NCI-H2171 (cell line): Measurements from ENCODE around the gene TMEM269.
A peak's percentile ranks its signal among the peaks of the same experiment; 100 is the strongest.

Source experiments
- DNase-seq: peaks from one replicate; lab custom pipeline; 2025; lab: John Stamatoyannopoulos, UW

The TMEM269 gene

GRCh38 chr1:42822800-42823392, 38.1 kb downstream of the TMEM269 start:
- no peak for DNase-seq

DNA sequence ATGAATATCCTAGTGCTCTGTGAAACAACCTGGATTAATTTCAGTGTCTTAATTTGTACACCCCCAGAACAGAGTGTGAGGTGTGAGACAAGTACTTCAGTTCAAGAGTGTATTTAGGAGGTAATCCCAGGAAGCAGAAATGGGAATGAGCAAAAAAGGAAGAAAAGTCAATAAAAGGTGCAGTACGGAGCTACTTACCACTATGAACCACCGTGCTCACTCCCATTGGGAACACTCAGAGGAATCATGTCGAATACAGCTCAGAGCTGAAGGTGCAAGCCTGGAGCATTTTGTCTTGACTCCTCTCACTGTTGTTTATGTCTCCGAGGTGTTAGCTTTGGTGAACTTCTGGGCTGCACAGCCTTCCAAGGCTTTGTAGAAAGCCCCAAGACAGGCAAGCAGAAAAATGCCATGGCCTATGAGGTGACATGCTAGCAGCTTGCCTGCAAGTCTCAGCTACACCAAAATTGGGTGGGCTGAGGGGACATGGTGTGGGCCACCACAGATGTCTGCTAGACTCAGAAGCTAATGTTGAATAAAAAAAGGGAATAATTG, 39.8 kb downstream of the TMEM269 start:
- DNase-seq = no peak

DNA sequence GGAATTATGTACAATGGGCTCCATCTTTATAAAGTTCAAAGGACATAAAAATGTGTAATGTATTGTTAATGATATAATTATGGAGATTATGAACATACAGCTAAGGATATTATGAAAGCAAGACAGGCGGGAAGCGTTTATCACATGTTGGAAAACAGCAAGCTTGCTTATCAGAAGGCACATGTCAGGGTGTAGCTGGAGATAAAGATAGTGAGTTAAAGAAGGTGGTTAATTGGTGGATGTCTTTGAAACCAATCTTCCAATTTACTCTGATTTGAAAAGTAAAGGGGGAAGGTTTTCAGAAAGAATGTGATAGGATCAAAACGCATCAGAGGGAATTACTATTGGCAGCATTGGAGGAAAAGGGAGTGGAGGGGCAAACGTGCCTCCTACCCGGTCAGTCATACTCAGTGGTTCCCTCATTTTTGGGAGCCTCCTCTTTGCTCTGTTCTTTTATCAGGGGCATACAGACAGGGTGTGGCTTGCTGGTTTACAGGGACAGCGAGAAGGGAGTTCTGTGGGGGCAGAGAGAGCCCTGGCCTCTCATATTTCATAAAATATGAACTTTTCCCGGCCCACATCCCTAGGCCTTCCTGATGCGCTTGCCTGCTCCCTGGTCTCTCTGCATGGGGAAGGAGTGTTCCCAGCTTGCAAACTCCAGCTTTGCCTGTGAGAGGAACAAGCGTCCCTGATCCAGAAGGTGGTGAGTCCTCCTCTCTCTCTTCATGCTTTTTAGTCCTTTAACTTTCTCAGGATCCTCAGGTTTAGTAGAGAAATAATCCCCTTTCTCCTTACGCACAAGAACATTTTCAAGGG, 40.5 kb downstream of the TMEM269 start:
- no peak for DNase-seq

DNA sequence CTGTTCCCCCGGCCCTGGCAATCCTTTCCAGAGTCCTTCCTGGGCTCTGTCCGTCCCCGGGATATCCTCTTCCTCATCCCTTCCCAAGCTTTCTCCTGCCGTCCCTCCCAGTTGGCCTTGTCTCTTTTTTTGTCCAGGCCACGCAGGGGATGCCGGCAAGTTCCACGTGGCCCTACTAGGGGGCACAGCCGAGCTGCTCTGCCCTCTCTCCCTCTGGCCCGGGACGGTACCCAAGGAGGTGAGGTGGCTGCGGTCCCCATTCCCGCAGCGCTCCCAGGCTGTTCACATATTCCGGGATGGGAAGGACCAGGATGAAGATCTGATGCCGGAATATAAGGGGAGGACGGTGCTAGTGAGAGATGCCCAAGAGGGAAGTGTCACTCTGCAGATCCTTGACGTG, 45.8 kb downstream of the TMEM269 start:
- no peak for DNase-seq

GRCh38 chr1:42831273-42831672, 46.5 kb downstream of the TMEM269 start:
- DNase-seq = no peak

GRCh38 chr1:42832641-42833240, 48.0 kb downstream of the TMEM269 start:
- no peak for DNase-seq

- no peak for DNase-seq
Observed at GRCh38 chr1:42833981-42834380, 49.2 kb downstream of the TMEM269 start.

DNA sequence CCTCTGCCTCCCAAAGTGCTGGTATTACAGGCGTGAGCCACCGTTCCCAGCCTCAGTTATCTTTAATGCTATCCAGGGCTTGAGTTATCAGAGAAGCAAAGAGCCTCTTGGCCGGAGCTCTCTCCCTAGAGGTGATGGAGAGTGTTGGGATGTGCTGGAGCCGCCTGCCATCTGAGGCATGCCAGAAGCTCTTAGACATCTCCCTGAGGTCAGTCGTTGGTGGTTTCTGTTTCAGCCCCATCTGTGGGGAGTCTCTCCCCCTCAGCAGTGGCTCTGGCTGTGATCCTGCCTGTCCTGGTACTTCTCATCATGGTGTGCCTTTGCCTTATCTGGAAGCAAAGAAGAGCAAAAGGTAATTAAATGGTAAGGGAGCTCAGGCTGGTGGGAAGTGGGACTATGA, 50.0 kb downstream of the TMEM269 start:
- no peak for DNase-seq

GRCh38 chr1:42835422-42835821, 50.6 kb downstream of the TMEM269 start:
- DNase-seq = no peak

DNA sequence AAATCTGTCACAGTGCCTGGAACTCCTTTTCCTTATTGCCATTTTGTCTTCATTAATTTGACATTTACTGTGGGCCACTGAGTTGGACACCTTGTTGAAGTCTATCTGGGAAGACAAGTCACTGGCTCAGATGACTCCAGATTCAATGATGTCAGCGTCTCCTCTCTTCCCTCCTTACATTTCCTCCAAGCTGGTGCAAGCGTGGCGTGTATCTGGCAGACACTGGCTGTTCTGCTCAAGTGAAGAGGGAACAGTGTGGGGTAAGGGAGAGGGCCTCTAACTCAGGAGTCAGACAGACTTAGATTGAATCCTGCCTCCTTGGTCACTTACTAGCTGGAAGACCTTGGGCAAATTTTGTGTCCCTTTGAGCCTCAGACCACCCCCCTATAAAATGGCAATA, 52.9 kb downstream of the TMEM269 start:
- no peak for DNase-seq

- no peak for DNase-seq
Observed at GRCh38 chr1:42838482-42839190, 53.8 kb downstream of the TMEM269 start.

DNA sequence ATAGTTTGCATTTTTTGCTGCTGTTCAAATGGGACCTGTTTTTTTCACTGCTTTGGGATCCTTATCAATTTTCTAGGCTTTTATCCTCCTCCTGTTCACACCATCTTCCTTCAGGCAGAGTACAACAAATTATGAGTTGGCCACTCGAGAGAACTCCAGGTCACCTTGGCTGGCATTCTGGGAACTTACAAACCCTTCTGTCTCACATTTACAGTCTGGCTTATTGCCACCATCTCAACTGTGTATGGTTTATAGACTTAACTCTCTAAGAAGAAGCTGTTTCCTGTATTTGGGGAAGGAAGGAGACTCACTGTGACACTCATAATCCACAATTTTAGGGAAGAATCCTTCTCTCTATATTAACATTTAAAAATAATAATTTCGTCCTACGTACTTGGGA, 56.2 kb downstream of the TMEM269 start:
- DNase-seq = no peak

DNA sequence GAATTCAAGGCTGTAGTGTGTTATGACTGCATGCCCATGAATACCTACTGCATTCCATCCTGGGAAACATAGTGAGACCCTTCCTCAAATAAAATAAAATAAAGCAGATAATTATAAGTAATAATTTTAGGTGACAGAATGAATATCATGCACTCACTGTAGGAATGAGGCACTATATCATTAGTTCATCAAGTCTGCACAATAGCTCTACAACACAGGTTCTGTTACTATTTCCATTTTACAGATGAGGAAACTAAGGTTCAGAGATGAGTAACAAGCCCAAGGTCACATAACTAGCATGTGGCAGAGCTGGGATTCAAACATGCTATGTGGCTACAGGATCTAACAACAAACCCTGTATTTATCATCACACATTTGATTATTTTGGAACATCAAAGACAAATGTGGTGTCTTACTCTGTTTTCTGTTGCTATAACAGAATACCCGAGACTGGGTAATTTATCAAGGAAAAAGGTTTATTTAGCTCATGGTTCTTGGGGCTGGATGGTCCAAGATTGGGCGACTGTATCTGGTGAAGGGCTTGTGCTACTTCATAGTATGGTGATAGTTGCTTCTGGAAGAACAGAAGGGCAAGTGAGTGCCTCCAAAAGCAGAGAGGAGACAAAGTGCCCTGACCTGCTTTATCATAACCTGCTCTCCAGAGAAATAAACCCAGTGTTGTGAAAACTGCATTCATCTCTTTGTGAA, 56.8 kb downstream of the TMEM269 start:
- DNase-seq = no peak

- DNase-seq = no peak
Observed at GRCh38 chr1:42844592-42845140, 59.9 kb downstream of the TMEM269 start.

DNA sequence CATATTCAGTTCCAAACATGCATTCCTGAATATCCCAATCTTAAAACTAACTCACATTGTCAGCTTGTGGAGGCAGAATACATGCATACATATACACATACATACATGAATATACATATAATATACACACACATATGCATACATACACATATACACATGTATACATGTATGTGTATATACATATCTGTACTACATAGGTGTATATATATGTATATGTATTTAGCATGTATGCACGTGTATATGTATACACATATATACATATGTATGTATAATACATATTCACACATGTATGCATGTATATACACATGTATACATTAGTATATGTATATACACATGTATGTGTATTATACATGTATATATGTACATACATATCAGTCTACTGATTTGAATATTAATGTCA, 60.4 kb downstream of the TMEM269 start:
- DNase-seq = no peak

DNA sequence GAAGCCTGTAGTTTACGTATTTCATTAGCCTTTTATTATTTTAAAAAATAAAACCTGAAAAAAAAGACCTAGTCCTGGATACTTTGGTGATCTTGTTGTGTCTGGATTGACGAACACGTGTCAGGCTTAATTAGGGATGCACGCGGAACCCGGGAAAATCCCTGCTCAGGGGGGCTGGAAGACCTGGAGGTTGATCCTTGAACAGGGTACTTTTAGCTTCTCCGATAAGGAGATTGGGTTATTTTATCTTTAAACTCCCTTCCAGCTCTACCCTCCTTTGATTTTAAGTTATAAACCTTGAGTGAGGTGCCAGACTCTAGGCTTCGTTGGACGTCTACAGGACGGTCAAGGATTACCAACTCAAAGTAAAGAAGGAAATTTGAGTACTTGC, 61.1 kb downstream of the TMEM269 start:
- no peak for DNase-seq

DNA sequence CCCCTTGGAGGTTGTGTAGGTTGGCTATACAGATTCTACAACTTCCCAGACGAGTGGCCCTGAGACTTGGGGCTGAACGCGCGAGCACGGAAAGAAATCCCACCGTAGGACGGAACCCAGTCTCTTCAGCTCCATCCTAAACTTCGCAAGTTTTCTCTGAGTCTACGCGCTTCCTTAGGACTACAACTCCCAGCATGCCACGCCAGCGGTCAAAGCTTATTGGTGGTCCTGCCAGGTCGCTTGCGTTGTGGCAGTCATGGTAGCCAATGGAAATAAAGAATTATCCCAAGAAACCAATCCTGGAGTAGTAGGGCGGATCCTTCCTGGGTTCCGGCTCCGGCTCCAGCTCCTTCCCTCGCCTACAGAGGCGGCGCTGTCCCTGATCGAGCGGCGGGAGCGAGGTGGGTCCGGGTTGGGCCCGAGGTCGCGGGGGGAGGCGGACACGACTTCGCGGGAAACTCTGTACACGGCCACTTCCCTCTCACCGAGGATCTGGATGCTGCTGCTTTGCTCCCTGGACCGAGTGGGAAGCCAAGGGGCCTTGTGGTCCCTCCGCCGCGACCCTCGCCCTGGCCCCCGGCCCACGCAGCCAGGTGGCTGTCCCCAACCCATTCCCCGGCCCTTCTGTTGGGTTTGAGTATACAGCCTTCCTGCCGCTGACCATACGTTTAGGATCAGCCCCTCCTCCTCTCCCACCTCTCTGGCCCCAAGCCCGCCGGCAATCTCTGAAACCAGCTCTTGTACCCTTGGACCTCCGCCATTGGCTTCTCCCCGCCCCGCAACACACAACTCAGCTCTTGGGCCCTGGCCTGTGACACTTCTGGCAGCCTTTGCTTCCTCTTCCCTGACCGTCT, 61.7 kb downstream of the TMEM269 start, which contains the start of gene ZNF691:
TSS of gene ZNF691 (plus strand) at position 357 of the 854 bp plus-strand sequence. CDS start 3,046 bp downstream, outside the sequence.
- peak; percentile 97 for DNase-seq

GRCh38 chr1:42847111-42847595, 62.4 kb downstream of the TMEM269 start:
- DNase-seq = no peak

DNA sequence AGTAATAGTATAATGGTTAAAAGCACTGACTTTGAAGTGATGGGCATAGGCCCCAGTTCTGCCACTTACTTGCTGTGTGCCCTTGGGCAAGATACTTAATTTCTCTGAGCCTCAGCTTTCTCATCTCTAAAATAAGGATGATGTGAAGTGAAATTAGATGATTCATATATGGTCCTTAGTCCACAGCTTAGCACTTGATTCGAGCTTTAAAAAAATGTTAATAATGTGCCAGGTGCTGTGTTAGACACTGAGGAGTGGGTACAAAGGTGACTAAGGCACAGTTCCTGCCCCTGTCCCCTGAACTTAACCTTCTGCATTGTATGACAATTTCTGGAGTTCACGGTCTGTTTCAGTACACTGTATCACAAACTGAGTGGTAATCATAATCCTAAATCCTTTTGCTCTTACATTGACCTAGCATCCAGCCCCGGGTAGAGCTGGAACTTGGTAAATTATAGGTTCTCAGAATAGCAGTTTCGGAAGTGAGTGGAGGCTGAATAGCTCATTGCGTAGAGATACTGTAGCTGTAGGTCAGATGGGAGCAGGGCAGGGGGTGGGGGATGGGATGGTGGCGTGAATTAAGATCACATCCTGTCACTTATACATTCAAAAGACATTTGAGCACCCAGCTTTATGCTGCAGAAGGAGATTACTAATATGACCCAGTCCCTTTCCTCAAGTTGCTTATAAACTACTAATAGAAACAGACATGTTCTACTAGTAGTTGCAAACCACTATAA, 63.1 kb downstream of the TMEM269 start:
- no peak for DNase-seq
